Fibroblast of villous mesenchyme (primary cell): ENCODE results near the gene ATE1. TPM values are rescaled to one million over a fixed set of nuclear protein-coding genes. Genes with fewer than 3 reads are reported as not detected.
"Not testable (repeated sequence)": the region's sequence is repeated elsewhere in the genome, so short reads cannot be mapped to it uniquely, and the experiment has no call there.

ENCODE experiments used
- DNase-seq: peaks from one replicate; pipeline ENCODE4 v3.0.0-alpha.2; 2010; ENCODE audit warnings: low read depth
- H3K4me3 ChIP-seq: 2 replicates; pipeline ENCODE4 v1.5.1; 2011; ENCODE audit warnings: low read depth, mild to moderate bottlenecking, low read length
- CTCF ChIP-seq: IDR thresholded peaks from 2 replicates; pipeline ENCODE4 v1.5.1; 2012; ENCODE audit warnings: low read depth, mild to moderate bottlenecking, low read length; ENCODE audit not compliant: insufficient read depth
- total RNA-seq: library from RNA; depleted of rRNA; stranded (reverse); fragments of >200 nt; gene quantifications from 2 replicates; pipeline ENCODE4 v1.2.3, GENCODE V29; 2012

The ATE1 gene
- total RNA-seq: 18.4 and 33.2 TPM in 2 replicates

GRCh38 chr10:121927841-121928527 is at the start of gene ATE1:
TSS of gene ATE1 (minus strand) at chr10:121928031. CDS start at chr10:121927949, 82 bp downstream.
- peak; percentile 94 for DNase-seq
- no peak for TF ChIP-seq CTCF
- peak within 1 kb of the TSS; percentile 88 for H3K4me3 ChIP-seq

- DNase-seq: no peak
- no peak overlapping the region for H3K4me3 ChIP-seq
- TF ChIP-seq CTCF: no peak
Measured at GRCh38 chr10:121976607-121977006, 48.8 kb upstream of the ATE1 start.

GRCh38 chr10:121975295-121976086 is 47.7 kb upstream of the ATE1 start:
- TF ChIP-seq CTCF: no peak
- no peak for DNase-seq
- peak overlapping the region; percentile 76 for H3K4me3 ChIP-seq

- DNase-seq: peak; percentile 76
- peak; percentile 57 for TF ChIP-seq CTCF
- peak within 1 kb of the TSS; percentile 76 for H3K4me3 ChIP-seq
Measured at GRCh38 chr10:121974535-121975294, 46.9 kb upstream of the ATE1 start, which contains the start of gene NSMCE4A. TSS of gene NSMCE4A (minus strand) at chr10:121975217. CDS start at chr10:121975165, 52 bp downstream.

GRCh38 chr10:121974019-121974534 is 46.2 kb upstream of the ATE1 start:
- no peak for DNase-seq
- H3K4me3 ChIP-seq: peak overlapping the region; percentile 76
- TF ChIP-seq CTCF: no peak

GRCh38 chr10:121969086-121969485 is 41.3 kb upstream of the ATE1 start:
- DNase-seq, H3K4me3 ChIP-seq: not testable (repeated sequence)

GRCh38 chr10:121965996-121966395 is 38.2 kb upstream of the ATE1 start:
- DNase-seq: no peak
- TF ChIP-seq CTCF: no peak
- no peak overlapping the region for H3K4me3 ChIP-seq
